B cell (primary cell): ENCODE measurements around the gene GALR3. TPM values are rescaled to one million over a fixed set of nuclear protein-coding genes. Genes with fewer than 3 reads are reported as not detected.

Experiments
- ATAC-seq: fragments of 200-7000 bp; cut with Tn5 transposase; one replicate; pipeline ENCODE4 v1.10.0; 2021; ENCODE audit warnings: low read depth, mild to moderate bottlenecking, moderate number of reproducible peaks, moderate library complexity
- CTCF ChIA-PET: fragments of 350-600 bp; sonication (Branson Sonifier 250); formaldehyde crosslinking; loops from one replicate; lab custom pipeline; 2021; ENCODE audit warnings: antibody characterized with exemption, inconsistent platforms; lab: Charles Lee
- POLR2A ChIA-PET: fragments of 350-600 bp; sonication (Branson Sonifier 250); formaldehyde crosslinking; loops from one replicate; lab custom pipeline; 2021; ENCODE audit warnings: antibody characterized with exemption; lab: Charles Lee
- DNase-seq: peaks from one replicate; pipeline ENCODE4 v3.0.0; 2013
- H2AFZ ChIP-seq: 2 replicates; pipeline ENCODE4 v1.6.1; 2012; ENCODE audit warnings: mild to moderate bottlenecking, low read depth, low read length; ENCODE audit not compliant: insufficient read depth, poor library complexity, severe bottlenecking
- H3K27ac ChIP-seq, 2 donors: 1 replicate in 1 of 2; 2 replicates in 1 of 2; pipeline ENCODE4 v1.5.1; 2012 to 2013; ENCODE audit warnings: low read length in 2 of 2, mild to moderate bottlenecking in 2 of 2, moderate library complexity in 1 of 2
- H3K27me3 ChIP-seq, 4 experiments: fragments of 200-600 bp in 1 of 4; sonication (generic) in 1 of 4; replicated peaks in 1 of 4; 1 replicate in 2 of 4; 2 replicates in 2 of 4; pipeline versions ENCODE4 v1.6.1 to v1.7.0; 2013 to 2016; ENCODE audit warnings: low read length in 3 of 4, mild to moderate bottlenecking in 2 of 4, mixed read lengths in 1 of 4, moderate library complexity in 1 of 4; ENCODE audit not compliant: insufficient read depth in 4 of 4, control insufficient read depth in 3 of 4; ENCODE audit errors: control extremely low read depth in 1 of 4
- H3K36me3 ChIP-seq, 2 experiments: replicated peaks in 1 of 2; 1 replicate in 1 of 2; 2 replicates in 1 of 2; pipeline versions ENCODE4 v1.6.1 to v1.7.1; 2013; ENCODE audit warnings: low read length in 1 of 2; ENCODE audit not compliant: insufficient read depth in 2 of 2, control insufficient read depth in 1 of 2; ENCODE audit errors: control extremely low read depth in 1 of 2, extremely low read depth in 1 of 2
- H3K4me1 ChIP-seq, 2 donors: fragments of 200-600 bp in 1 of 2; sonication (generic) in 1 of 2; 1 replicate in 1 of 2; 2 replicates in 1 of 2; pipeline versions ENCODE4 v1.5.1 to v1.6.1; 2013 to 2017; ENCODE audit warnings: low read length in 2 of 2; ENCODE audit not compliant: control insufficient read depth in 2 of 2, insufficient read depth in 2 of 2
- H3K4me2 ChIP-seq: replicated peaks from 2 replicates; pipeline ENCODE3; 2012; ENCODE audit warnings: mild to moderate bottlenecking, low read depth, low read length; ENCODE audit not compliant: poor library complexity, severe bottlenecking
- H3K4me3 ChIP-seq, 5 experiments: fragments of 200-600 bp in 1 of 5; sonication (generic) in 1 of 5; 1 replicate in 3 of 5; 2 replicates in 2 of 5; pipeline versions ENCODE4 v1.5.1 to v1.7.0; 2011 to 2016; ENCODE audit warnings: low read length in 4 of 5, mild to moderate bottlenecking in 4 of 5, low read depth in 2 of 5, control low read depth in 1 of 5, moderate library complexity in 1 of 5; ENCODE audit not compliant: insufficient read depth in 1 of 5; ENCODE audit errors: control extremely low read depth in 1 of 5, extremely low read depth in 1 of 5
- H3K79me2 ChIP-seq: fragments of 200-600 bp; sonication (generic); one replicate; pipeline ENCODE4 v1.6.0; 2016; ENCODE audit warnings: low read length; ENCODE audit not compliant: control insufficient read depth, insufficient read depth
- H3K9ac ChIP-seq: fragments of 200-600 bp; sonication (generic); 2 replicates; pipeline ENCODE4 v1.6.1; 2017; ENCODE audit warnings: mild to moderate bottlenecking, low read length, moderate library complexity
- H3K9me3 ChIP-seq, 3 donors: one replicate each; pipeline versions ENCODE4 v1.6.1 to v1.7.1; 2013; ENCODE audit warnings: low read length in 2 of 3; ENCODE audit not compliant: control insufficient read depth in 2 of 3, insufficient read depth in 1 of 3; ENCODE audit errors: control extremely low read depth in 1 of 3
- H4K20me1 ChIP-seq: 2 replicates; pipeline ENCODE4 v1.6.0; 2012; ENCODE audit warnings: mild to moderate bottlenecking, low read length; ENCODE audit not compliant: insufficient read depth, control insufficient read depth, poor library complexity, severe bottlenecking
- H3K27ac Mint-ChIP-seq: one replicate; pipeline ENCODE4 v1.8.0; 2021; ENCODE audit warnings: mixed read lengths
- H3K27me3 Mint-ChIP-seq: one replicate; pipeline ENCODE4 v1.8.0; 2021; ENCODE audit warnings: mixed read lengths
- H3K4me1 Mint-ChIP-seq: one replicate; pipeline ENCODE4 v1.8.0; 2021; ENCODE audit warnings: mixed read lengths
- H3K4me3 Mint-ChIP-seq: one replicate; pipeline ENCODE4 v1.8.0; 2021; ENCODE audit warnings: mixed read lengths
- H3K9me3 Mint-ChIP-seq: one replicate; pipeline ENCODE4 v1.8.0; 2022; ENCODE audit warnings: mixed read lengths; ENCODE audit not compliant: insufficient read depth
- EZH2 ChIP-seq: IDR thresholded peaks from 2 replicates; pipeline ENCODE4 v1.6.1; 2012; ENCODE audit warnings: borderline replicate concordance, low read depth, mild to moderate bottlenecking, moderate library complexity, low read length; ENCODE audit not compliant: insufficient read depth, poor library complexity, severe bottlenecking
- WGBS: methylation state at CpG from one replicate; pipeline ENCODE4 v1.1.5; 2013; ENCODE audit warnings: missing lambda C conversion rate; ENCODE audit not compliant: insufficient coverage; 5-methylcytosine and 5-hydroxymethylcytosine counted together
- intact Hi-C: fragments of 100-400 bp; cut with micrococcal nuclease; formaldehyde crosslinking; loops from one replicate; pipeline ENCODE4 v1.10.0; 2022
- polyA plus RNA-seq: library from polyadenylated mRNA; depleted of rRNA; stranded (reverse); fragments of >200 nt; gene quantifications from 2 replicates; pipeline ENCODE4 v1.2.3, GENCODE V29; 2012
- total RNA-seq, 2 donors: library from RNA; stranded (reverse); fragments of 120-200 nt in 1 of 2; gene quantifications; 1 replicate in 1 of 2; 2 replicates in 1 of 2; pipeline versions ENCODE4 v1.2.3 to v1.2.4, GENCODE V29; 2013 to 2022
- TF ChIP-seq, protein P1 (sequence below): fragments of 200-600 bp; IDR thresholded peaks from one replicate; pipeline ENCODE4 v1.8.0; 2022; ENCODE audit warnings: antibody characterized with exemption, mild to moderate bottlenecking

The GALR3 gene
- total and polyA plus RNA-seq, 2 donors (not counting 1 experiment from before 2014, with no cell fraction given): not detected

- H3K4me2 ChIP-seq: peak overlapping the region; percentile 89
- peak overlapping the region; percentile 79 for H2AFZ ChIP-seq
- H3K4me1 ChIP-seq: peaks cover 59 to 68% of the 10 kb centered on the region in 2 donors
- ChIA-PET POLR2A (interaction anchor here (0.6 kb wide), 1 partner anchor 13 kb away, joined by 4 read pairs; no protein-coding TSS in a partner anchor), CTCF (interaction anchor here (0.7 to 0.9 kb wide), 2 partner anchors 12 kb away, joined by 3 to 5 read pairs; no protein-coding TSS in a partner anchor)
- H4K20me1 ChIP-seq: peaks cover 5% of the 10 kb centered on the region
- H3K27ac ChIP-seq: no peak overlapping the region
- H3K4me3 Mint-ChIP-seq: peak overlapping the region; percentile 74
- peaks cover 59% of the 10 kb centered on the region for H3K27me3 Mint-ChIP-seq
- ATAC-seq: peak; percentile 6
- no peaks in the 10 kb centered on the region for H3K79me2 ChIP-seq
- no peaks in the 10 kb centered on the region for H3K36me3 ChIP-seq
- H3K27me3 ChIP-seq: peaks cover 0 to 91% (median 58%) of the 10 kb centered on the region in 4 experiments
- peak; percentile 72 for DNase-seq
- peak; percentile 99 for TF ChIP-seq EZH2
- TF ChIP-seq, protein P1, sequence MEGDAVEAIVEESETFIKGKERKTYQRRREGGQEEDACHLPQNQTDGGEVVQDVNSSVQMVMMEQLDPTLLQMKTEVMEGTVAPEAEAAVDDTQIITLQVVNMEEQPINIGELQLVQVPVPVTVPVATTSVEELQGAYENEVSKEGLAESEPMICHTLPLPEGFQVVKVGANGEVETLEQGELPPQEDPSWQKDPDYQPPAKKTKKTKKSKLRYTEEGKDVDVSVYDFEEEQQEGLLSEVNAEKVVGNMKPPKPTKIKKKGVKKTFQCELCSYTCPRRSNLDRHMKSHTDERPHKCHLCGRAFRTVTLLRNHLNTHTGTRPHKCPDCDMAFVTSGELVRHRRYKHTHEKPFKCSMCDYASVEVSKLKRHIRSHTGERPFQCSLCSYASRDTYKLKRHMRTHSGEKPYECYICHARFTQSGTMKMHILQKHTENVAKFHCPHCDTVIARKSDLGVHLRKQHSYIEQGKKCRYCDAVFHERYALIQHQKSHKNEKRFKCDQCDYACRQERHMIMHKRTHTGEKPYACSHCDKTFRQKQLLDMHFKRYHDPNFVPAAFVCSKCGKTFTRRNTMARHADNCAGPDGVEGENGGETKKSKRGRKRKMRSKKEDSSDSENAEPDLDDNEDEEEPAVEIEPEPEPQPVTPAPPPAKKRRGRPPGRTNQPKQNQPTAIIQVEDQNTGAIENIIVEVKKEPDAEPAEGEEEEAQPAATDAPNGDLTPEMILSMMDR: no peak
- WGBS: 5% methylated on average over 87 of the region's 87 CpGs
- intact Hi-C loops: no loop called here
- H3K9me3 ChIP-seq: peaks cover 0 to 39% (median 0%) of the 10 kb centered on the region in 3 donors
- no peaks in the 10 kb centered on the region for H3K9me3 Mint-ChIP-seq
- H3K4me1 Mint-ChIP-seq: peaks cover 37% of the 10 kb centered on the region
- peak overlapping the region; percentile 59 for H3K27ac Mint-ChIP-seq
- peak overlapping the region in 4 of 5 experiments; percentile 42 to 57 (median 50) for H3K4me3 ChIP-seq
- H3K9ac ChIP-seq: peak overlapping the region; percentile 60
Measured at GRCh38 chr22:37804881-37805809, 18.0 kb upstream of the GALR3 start.
